Measurements from ENCODE around the gene MBD3L1. TPM values are rescaled to one million over a fixed set of nuclear protein-coding genes. Genes with fewer than 3 reads are reported as not detected.

MBD3L1 gene
- total and polyA plus RNA-seq, 12 donors: not detected

DNA sequence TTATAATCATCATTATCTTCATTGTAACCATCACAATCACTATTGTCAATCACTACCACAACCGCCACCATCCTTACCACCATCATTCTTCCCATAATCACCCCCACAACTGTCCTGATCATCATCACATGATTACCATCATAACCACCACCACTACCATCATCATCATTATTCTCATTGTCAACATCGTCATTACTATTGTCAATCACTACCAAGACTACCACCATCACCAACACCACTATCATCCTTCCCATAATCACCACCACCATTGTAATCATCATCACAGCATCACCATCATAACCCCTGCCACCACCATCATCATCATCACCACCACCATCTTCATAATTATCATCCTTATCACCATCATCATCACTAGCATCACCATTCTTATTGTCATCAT lies 55.2 kb downstream of the MBD3L1 start:
- Histone ChIP-seq H3K4me3 (no peak overlapping the region), H3K4me1 (replicated peaks in 1 of 2) (no peaks in the 10 kb centered on the region), H3K27me3 (no peaks in the 10 kb centered on the region), H3K27ac (no peak overlapping the region), H3K9me3 (replicated peaks in 1 of 3) (no peaks in the 10 kb centered on the region), H3K36me3 (replicated peaks in 1 of 2) (no peaks in the 10 kb centered on the region)
- intact Hi-C loops (cut with DNase I): no loop called here
- DNase-seq: no peak
- TF ChIP-seq CTCF (IDR thresholded peaks at IDR 0.05) (no peak), POLR2A (IDR thresholded peaks at IDR 0.05) (no peak)
- 59 to 71% (median 65%) methylated on average over 2 of the region's 2 CpGs for WGBS, 4 donors

GRCh38 chr19:8890260-8890659 lies 58.1 kb downstream of the MBD3L1 start:
- Histone ChIP-seq H3K27me3 (no peaks in the 10 kb centered on the region), H3K9me3 (replicated peaks in 1 of 3) (no peaks in the 10 kb centered on the region), H3K4me1 (replicated peaks in 1 of 2) (no peaks in the 10 kb centered on the region), H3K4me3 (no peak overlapping the region), H3K27ac (no peak overlapping the region), H3K36me3 (replicated peaks in 1 of 2) (no peaks in the 10 kb centered on the region)
- intact Hi-C loops (cut with DNase I): no loop called here
- DNase-seq: no peak
- no peak for TF ChIP-seq POLR2A (IDR thresholded peaks at IDR 0.05)

Other genes with a start within 250 kb of the MBD3L1 start
- 100 to 1,000 TPM in 1 of 9 donors, 10 to 100 TPM in 7, 1 to 10 TPM in 1; 7.6 to 100 (median 25.3) TPM for gene ADAMTS10, start 221.7 kb upstream of the MBD3L1 start, total RNA-seq
- 100 to 1,000 TPM in 1 of 3 donors, 10 to 100 TPM in 1, 1 to 10 TPM in 1; 2.0 to 190 (median 57.4) TPM for gene ADAMTS10, start 221.7 kb upstream of the MBD3L1 start, polyA plus RNA-seq
- gene NFILZ, start 201.7 kb upstream of the MBD3L1 start, total RNA-seq: not detected
- not detected for gene NFILZ, start 201.7 kb upstream of the MBD3L1 start, polyA plus RNA-seq
- not detected for gene ACTL9, start 133.6 kb upstream of the MBD3L1 start, total RNA-seq
- not detected for gene ACTL9, start 133.6 kb upstream of the MBD3L1 start, polyA plus RNA-seq
- gene OR2Z1, start 110.7 kb upstream of the MBD3L1 start, total RNA-seq: not detected
- not detected for gene OR2Z1, start 110.7 kb upstream of the MBD3L1 start, polyA plus RNA-seq
- gene ZNF558, start 73 bp upstream of the MBD3L1 start, total RNA-seq: 10 to 100 TPM; 22.3 to 39.9 (median 27.4) TPM
- gene ZNF558, start 73 bp upstream of the MBD3L1 start, polyA plus RNA-seq: 10 to 100 TPM; 15.3 to 24.6 (median 20.6) TPM
- under 1 TPM in 1 of 9 donors, not detected in 8; 0.07 TPM for gene MUC16, start 178.0 kb downstream of the MBD3L1 start, total RNA-seq
- under 1 TPM in 1 of 3 donors, not detected in 2; 0.04 TPM for gene MUC16, start 178.0 kb downstream of the MBD3L1 start, polyA plus RNA-seq